ENCODE data around the gene PLA2G12B.

Gene PLA2G12B

GRCh38 chr10:72951760-72952159 is 2.8 kb downstream of the PLA2G12B start:
- no peaks in the 10 kb centered on the region for H3K79me2 ChIP-seq (ENCODE audit: control insufficient read depth, low read length)
- H3K9me3 ChIP-seq (ENCODE audit: control insufficient read depth, insufficient read depth, low read length), result no peaks in the 10 kb centered on the region
- no peak overlapping the region for H3K27ac ChIP-seq (ENCODE audit: low read depth, low read length)
- no peak overlapping the region for H3K4me2 ChIP-seq (ENCODE audit: low read length)
- H3K4me1 ChIP-seq (ENCODE audit: control insufficient read depth, low read length), result no peaks in the 10 kb centered on the region
- no peaks in the 10 kb centered on the region for H3F3A ChIP-seq (ENCODE audit: control insufficient read depth, insufficient read depth)
- no peak overlapping the region for H3K4me3 ChIP-seq (ENCODE audit: low read length)
- H3K36me3 ChIP-seq (ENCODE audit: control insufficient read depth, low read length), result no peaks in the 10 kb centered on the region
- H3K9me2 ChIP-seq (replicated peaks; ENCODE audit: control insufficient read depth, low read length), result no peaks in the 10 kb centered on the region
- no peaks in the 10 kb centered on the region for H4K20me1 ChIP-seq (ENCODE audit: control insufficient read depth, insufficient read depth, low read depth, low read length)
- TF ChIP-seq CTCF (IDR thresholded peaks at IDR 0.05; ENCODE audit: low read depth, low read length, poor library complexity, severe bottlenecking), result no peak
- no peak for TF ChIP-seq EZH2phosphoT487 (IDR thresholded peaks at IDR 0.05; ENCODE audit: borderline replicate concordance, low read length)
- 0 out of 2 replicates have a peak, but pooled peaks cover 3% of the 10 kb centered on the region for H3K27me3 ChIP-seq (ENCODE audit: control insufficient read depth, low read length)

- no peaks in the 10 kb centered on the region for H3K79me2 ChIP-seq (ENCODE audit: control insufficient read depth, low read length)
These were observed 5.8 kb downstream of the PLA2G12B start for GRCh38 chr10:72948762-72949161.

GRCh38 chr10:72946963-72947362 is 7.6 kb downstream of the PLA2G12B start:
- Histone ChIP-seq H3K27ac (ENCODE audit: low read depth, low read length) (no peak overlapping the region), H3K4me1 (ENCODE audit: control insufficient read depth, low read length) (no peaks in the 10 kb centered on the region), H3F3A (ENCODE audit: control insufficient read depth, insufficient read depth) (no peaks in the 10 kb centered on the region), H3K9me3 (ENCODE audit: control insufficient read depth, insufficient read depth, low read length) (no peaks in the 10 kb centered on the region), H3K79me2 (ENCODE audit: control insufficient read depth, low read length) (no peaks in the 10 kb centered on the region), H3K36me3 (ENCODE audit: control insufficient read depth, low read length) (no peaks in the 10 kb centered on the region), H4K20me1 (ENCODE audit: control insufficient read depth, insufficient read depth, low read depth, low read length) (no peaks in the 10 kb centered on the region), H3K9me2 (replicated peaks; ENCODE audit: control insufficient read depth, low read length) (no peaks in the 10 kb centered on the region), H3K27me3 (ENCODE audit: control insufficient read depth, low read length) (peaks cover 9% of the 10 kb centered on the region), H3K4me3 (ENCODE audit: low read length) (no peak overlapping the region), H3K4me2 (ENCODE audit: low read length) (no peak overlapping the region)
- TF ChIP-seq CTCF (IDR thresholded peaks at IDR 0.05; ENCODE audit: low read depth, low read length, poor library complexity, severe bottlenecking) (no peak), EZH2phosphoT487 (IDR thresholded peaks at IDR 0.05; ENCODE audit: borderline replicate concordance, low read length) (no peak)

More at GRCh38 chr10:72948762-72949161, 5.8 kb downstream of the PLA2G12B start:
- no peaks in the 10 kb centered on the region for H3K4me1 ChIP-seq (ENCODE audit: control insufficient read depth, low read length)
- H4K20me1 ChIP-seq (ENCODE audit: control insufficient read depth, insufficient read depth, low read depth, low read length), result no peaks in the 10 kb centered on the region
- H3K9me3 ChIP-seq (ENCODE audit: control insufficient read depth, insufficient read depth, low read length), result no peaks in the 10 kb centered on the region
- no peak for TF ChIP-seq EZH2phosphoT487 (IDR thresholded peaks at IDR 0.05; ENCODE audit: borderline replicate concordance, low read length)
- TF ChIP-seq CTCF (IDR thresholded peaks at IDR 0.05; ENCODE audit: low read depth, low read length, poor library complexity, severe bottlenecking), result no peak
- H3K9me2 ChIP-seq (replicated peaks; ENCODE audit: control insufficient read depth, low read length), result no peaks in the 10 kb centered on the region
- H3K4me2 ChIP-seq (ENCODE audit: low read length), result no peak overlapping the region
- no peaks in the 10 kb centered on the region for H3F3A ChIP-seq (ENCODE audit: control insufficient read depth, insufficient read depth)
- H3K27me3 ChIP-seq (ENCODE audit: control insufficient read depth, low read length), result peaks cover 8% of the 10 kb centered on the region
- H3K36me3 ChIP-seq (ENCODE audit: control insufficient read depth, low read length), result no peaks in the 10 kb centered on the region
- no peak overlapping the region for H3K4me3 ChIP-seq (ENCODE audit: low read length)
- H3K27ac ChIP-seq (ENCODE audit: low read depth, low read length), result no peak overlapping the region

Measured in DOHH2 (cell line).